Cardiac muscle cell (in vitro differentiated cells and primary cell): ENCODE measurements around the gene EHD4. TPM values are rescaled to one million over a fixed set of nuclear protein-coding genes. Genes with fewer than 3 reads are reported as not detected.

ENCODE experiments used
- DNase-seq, 2 donors: peaks; one replicate each; pipeline versions ENCODE4 v3.0.0 to v3.0.0-alpha.2; 2010 to 2017; ENCODE audit warnings: low read depth in 1 of 2, low spot score in 1 of 2
- H3K27ac ChIP-seq: fragments of 200-600 bp; sonication (generic); 2 replicates; pipeline ENCODE4 v1.5.1; 2016
- H3K27me3 ChIP-seq: fragments of 200-600 bp; sonication (generic); 2 replicates; pipeline ENCODE4 v1.6.0; 2016; ENCODE audit warnings: control low read depth
- H3K36me3 ChIP-seq: fragments of 200-600 bp; sonication (generic); 2 replicates; pipeline ENCODE4 v1.5.1; 2016; ENCODE audit warnings: control low read depth
- H3K4me1 ChIP-seq: fragments of 200-600 bp; sonication (generic); 2 replicates; pipeline ENCODE4 v1.8.1; 2017; ENCODE audit warnings: low read depth, mild to moderate bottlenecking, mixed run types
- H3K4me3 ChIP-seq: fragments of 200-600 bp; sonication (generic); 2 replicates; pipeline ENCODE4 v1.5.1; 2016; ENCODE audit warnings: mild to moderate bottlenecking
- H3K9me3 ChIP-seq: fragments of 200-600 bp; sonication (generic); 2 replicates; pipeline ENCODE4 v1.5.1; 2017; ENCODE audit warnings: low read depth, mild to moderate bottlenecking, control low read depth
- polyA plus RNA-seq: library from polyadenylated mRNA; unstranded; fragments of >200 nt; fragmentation: Nextera tagmentation; extraction: Ambion mirVana; gene quantifications from 2 replicates; pipeline ENCODE4 v1.2.1, GENCODE V29; 2016
- total RNA-seq: library from RNA; depleted of rRNA; stranded (reverse); fragments of >200 nt; gene quantifications from 2 replicates; pipeline ENCODE4 v1.2.3, GENCODE V29; 2016
- TF ChIP-seq, protein P1 (sequence below): IDR thresholded peaks from 2 replicates; pipeline ENCODE4 v1.5.1; 2012; ENCODE audit warnings: low read depth, mild to moderate bottlenecking, low read length

EHD4 gene
- total and polyA plus RNA-seq, 2 experiments from 2014 or later: 47.4 to 56.4 TPM

DNA sequence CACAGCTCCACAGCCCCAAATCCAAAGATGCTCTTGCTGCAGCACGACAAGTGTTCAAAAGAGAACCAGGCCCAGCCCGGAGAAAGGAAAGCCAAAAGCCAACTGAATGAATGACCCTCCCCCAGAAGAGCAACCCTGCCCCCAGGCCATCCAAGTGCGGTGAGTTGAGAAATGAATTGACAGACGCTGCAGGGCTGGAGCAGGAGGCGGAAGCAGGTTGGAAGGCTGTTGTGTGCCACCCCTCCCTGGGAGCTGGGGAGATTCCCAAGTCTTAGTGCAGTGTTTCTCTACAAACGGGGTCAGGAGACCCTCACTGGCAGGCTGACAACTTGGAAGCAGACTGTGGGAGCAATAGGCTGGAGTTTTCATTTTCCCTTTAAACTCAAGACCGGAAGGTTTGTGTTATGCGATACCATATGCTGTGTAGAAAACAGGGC, 75.0 kb downstream of the EHD4 start:
- Histone ChIP-seq H3K4me3 (no peak overlapping the region), H3K27me3 (no peaks in the 10 kb centered on the region), H3K4me1 (peaks cover 16% of the 10 kb centered on the region), H3K9me3 (no peaks in the 10 kb centered on the region), H3K36me3 (peaks cover 8% of the 10 kb centered on the region), H3K27ac (peak overlapping the region; percentile 25)
- TF ChIP-seq, protein P1, sequence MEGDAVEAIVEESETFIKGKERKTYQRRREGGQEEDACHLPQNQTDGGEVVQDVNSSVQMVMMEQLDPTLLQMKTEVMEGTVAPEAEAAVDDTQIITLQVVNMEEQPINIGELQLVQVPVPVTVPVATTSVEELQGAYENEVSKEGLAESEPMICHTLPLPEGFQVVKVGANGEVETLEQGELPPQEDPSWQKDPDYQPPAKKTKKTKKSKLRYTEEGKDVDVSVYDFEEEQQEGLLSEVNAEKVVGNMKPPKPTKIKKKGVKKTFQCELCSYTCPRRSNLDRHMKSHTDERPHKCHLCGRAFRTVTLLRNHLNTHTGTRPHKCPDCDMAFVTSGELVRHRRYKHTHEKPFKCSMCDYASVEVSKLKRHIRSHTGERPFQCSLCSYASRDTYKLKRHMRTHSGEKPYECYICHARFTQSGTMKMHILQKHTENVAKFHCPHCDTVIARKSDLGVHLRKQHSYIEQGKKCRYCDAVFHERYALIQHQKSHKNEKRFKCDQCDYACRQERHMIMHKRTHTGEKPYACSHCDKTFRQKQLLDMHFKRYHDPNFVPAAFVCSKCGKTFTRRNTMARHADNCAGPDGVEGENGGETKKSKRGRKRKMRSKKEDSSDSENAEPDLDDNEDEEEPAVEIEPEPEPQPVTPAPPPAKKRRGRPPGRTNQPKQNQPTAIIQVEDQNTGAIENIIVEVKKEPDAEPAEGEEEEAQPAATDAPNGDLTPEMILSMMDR: no peak
- no peak for DNase-seq

GRCh38 chr15:41896566-41896965, 75.8 kb downstream of the EHD4 start:
- Histone ChIP-seq H3K4me3 (no peak overlapping the region), H3K27me3 (no peaks in the 10 kb centered on the region), H3K36me3 (peaks cover 8% of the 10 kb centered on the region), H3K27ac (no peak overlapping the region), H3K9me3 (no peaks in the 10 kb centered on the region), H3K4me1 (peaks cover 12% of the 10 kb centered on the region)
- TF ChIP-seq, protein P1: no peak
- DNase-seq: no peak

DNA sequence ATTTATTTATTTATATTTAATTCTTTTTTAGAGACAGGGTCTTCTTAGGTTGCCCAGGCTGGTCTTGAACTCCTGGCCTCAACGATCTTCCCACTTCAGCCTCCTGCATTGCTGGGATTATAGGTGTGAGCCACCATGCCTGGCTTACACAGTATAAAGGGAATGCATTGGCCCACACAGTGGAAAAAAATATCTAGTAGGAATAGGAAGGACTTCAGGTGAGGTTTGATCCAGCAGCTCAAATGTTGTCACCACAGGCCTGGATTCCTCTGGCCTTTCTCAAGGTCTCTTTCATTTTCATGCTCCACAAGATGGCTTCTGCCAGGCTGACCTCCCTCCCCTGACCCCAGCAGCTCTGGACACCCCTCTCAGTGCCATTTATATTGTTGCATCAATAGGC, 76.4 kb downstream of the EHD4 start:
- no peak overlapping the region for H3K4me3 ChIP-seq
- H3K4me1 ChIP-seq: peaks cover 5% of the 10 kb centered on the region
- H3K27ac ChIP-seq: no peak overlapping the region
- H3K27me3 ChIP-seq: no peaks in the 10 kb centered on the region
- no peaks in the 10 kb centered on the region for H3K9me3 ChIP-seq
- DNase-seq: no peak
- TF ChIP-seq, protein P1: no peak
- peaks cover 8% of the 10 kb centered on the region for H3K36me3 ChIP-seq

DNA sequence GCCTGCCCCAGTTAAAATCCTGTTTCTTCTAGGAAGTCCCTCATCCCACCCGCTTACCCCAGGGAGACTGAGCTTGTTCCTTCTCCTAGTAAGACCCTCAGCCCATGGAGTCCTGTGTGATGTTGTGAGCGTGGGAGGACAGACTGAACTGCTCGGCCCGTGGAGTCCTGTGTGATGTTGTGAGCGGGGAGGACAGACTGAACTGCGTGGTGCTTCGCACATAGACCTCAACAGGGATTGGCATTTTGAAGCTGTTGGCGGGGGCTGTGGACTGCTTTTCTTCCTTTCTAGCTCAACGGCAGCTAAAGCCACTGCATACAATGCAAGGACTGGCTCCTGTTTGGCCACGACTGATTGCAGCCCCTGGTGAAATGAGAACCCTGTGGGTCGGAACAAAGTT, 76.9 kb downstream of the EHD4 start:
- TF ChIP-seq, protein P1: no peak
- Histone ChIP-seq H3K27ac (no peak overlapping the region), H3K27me3 (no peaks in the 10 kb centered on the region), H3K4me1 (peaks cover 2% of the 10 kb centered on the region), H3K36me3 (peaks cover 7% of the 10 kb centered on the region), H3K4me3 (no peak overlapping the region), H3K9me3 (no peaks in the 10 kb centered on the region)
- no peak for DNase-seq

DNA sequence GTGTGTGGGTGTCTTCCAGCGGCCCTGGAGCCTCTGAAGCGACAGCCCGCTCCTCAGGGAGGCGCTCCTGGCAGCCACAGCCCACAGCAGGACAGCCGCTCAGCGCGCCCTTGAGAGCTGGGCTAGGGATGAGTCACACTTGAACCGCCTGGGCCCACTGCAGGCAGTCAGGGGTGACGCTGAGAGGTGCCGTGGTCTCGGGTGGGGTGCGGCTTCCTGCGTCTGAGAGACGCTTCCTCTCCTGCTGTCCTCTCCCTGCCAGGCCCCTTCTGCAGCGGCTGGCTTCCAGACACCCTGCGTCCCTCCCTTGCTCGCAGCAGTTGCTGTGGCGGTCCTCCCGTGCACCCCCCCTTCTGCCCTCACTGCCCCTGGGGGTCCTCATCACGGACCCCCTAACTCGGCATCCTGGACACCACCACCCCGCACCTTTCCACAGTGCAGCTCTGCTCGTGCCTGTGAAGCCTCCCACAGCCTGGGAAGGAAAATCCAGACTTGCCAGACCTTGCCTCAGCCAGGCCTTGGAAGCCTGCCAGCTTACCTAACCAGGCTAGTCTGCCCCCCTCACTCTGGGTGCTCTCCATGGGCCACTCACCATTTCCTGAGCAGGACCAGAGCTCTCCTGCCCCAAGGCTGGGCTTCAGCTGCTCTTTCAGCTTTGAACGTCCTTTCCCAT, 77.4 kb downstream of the EHD4 start:
- TF ChIP-seq, protein P1: peak; percentile 26
- no peaks in the 10 kb centered on the region for H3K27me3 ChIP-seq
- H3K4me1 ChIP-seq: no peaks in the 10 kb centered on the region
- H3K27ac ChIP-seq: no peak overlapping the region
- peaks cover 2% of the 10 kb centered on the region for H3K36me3 ChIP-seq
- no peak overlapping the region for H3K4me3 ChIP-seq
- peak in 1 of 2 donors; percentile 75 for DNase-seq
- H3K9me3 ChIP-seq: no peaks in the 10 kb centered on the region
